H1 (cell line): Measurements from ENCODE around the gene RBM8A. TPM values are rescaled to one million over a fixed set of nuclear protein-coding genes. Genes with fewer than 3 reads are reported as not detected.

Experiments used
- CTCF ChIA-PET: fragments of 300-600 bp; sonication (Branson Sonifier 250); formaldehyde crosslinking; loops from one replicate; lab custom pipeline; 2021; ENCODE audit not compliant: partially characterized antibody; lab: Charles Lee
- POLR2A ChIA-PET: fragments of 300-600 bp; sonication (Branson Sonifier 250); formaldehyde crosslinking; loops from one replicate; lab custom pipeline; 2021; ENCODE audit warnings: inconsistent platforms; ENCODE audit not compliant: partially characterized antibody; lab: Charles Lee
- DNase-seq, 2 experiments: peaks; one replicate each; pipeline versions ENCODE4 v3.0.0 to v3.0.0-alpha.2; 2010 to 2022; ENCODE audit warnings: low spot score in 2 of 2, low read depth in 1 of 2, mixed read lengths in 1 of 2
- FAIRE-seq: peaks from 2 replicates; lab custom pipeline; 2011; peaks lifted over from hg19 to GRCh38; lab: Jason Lieb, UNC
- H2AFZ ChIP-seq: 2 replicates; pipeline ENCODE4 v1.8.1; 2012; ENCODE audit warnings: low read length, inconsistent platforms
- H2AK5ac ChIP-seq: 2 replicates; pipeline ENCODE4 v1.6.1; 2013; ENCODE audit warnings: low read depth, low read length
- H2BK120ac ChIP-seq: replicated peaks from 2 replicates; pipeline ENCODE3; 2013; ENCODE audit warnings: low read depth, low read length, inconsistent platforms
- H2BK12ac ChIP-seq: 2 replicates; pipeline ENCODE4 v1.6.1; 2013; ENCODE audit warnings: low read depth, low read length
- H2BK15ac ChIP-seq: 2 replicates; pipeline ENCODE4 v1.6.1; 2013; ENCODE audit warnings: low read length
- H2BK20ac ChIP-seq: 2 replicates; pipeline ENCODE4 v1.6.1; 2013; ENCODE audit warnings: low read length
- H2BK5ac ChIP-seq: 2 replicates; pipeline ENCODE4 v1.6.1; 2013; ENCODE audit warnings: low read depth, low read length
- H3K14ac ChIP-seq: 2 replicates; pipeline ENCODE4 v1.6.1; 2013; ENCODE audit warnings: inconsistent platforms; ENCODE audit not compliant: insufficient read length
- H3K18ac ChIP-seq: 2 replicates; pipeline ENCODE4 v1.6.1; 2013; ENCODE audit warnings: low read length; ENCODE audit errors: extremely low read depth
- H3K23ac ChIP-seq: 2 replicates; pipeline ENCODE4 v1.6.1; 2013; ENCODE audit warnings: inconsistent platforms; ENCODE audit not compliant: insufficient read length
- H3K23me2 ChIP-seq: 2 replicates; pipeline ENCODE4 v1.6.1; 2013; ENCODE audit warnings: low read depth, low read length
- H3K27ac ChIP-seq: 2 replicates; pipeline ENCODE4 v1.6.1; 2011; ENCODE audit warnings: low read depth, low read length, inconsistent platforms
- H3K27me3 ChIP-seq, 4 experiments: replicated peaks in 1 of 4; 1 replicate in 1 of 4; 2 replicates in 3 of 4; pipeline versions ENCODE4 v1.6.1 to v1.8.1; 2011 to 2013; ENCODE audit warnings: low read length in 3 of 4, mild to moderate bottlenecking in 3 of 4, inconsistent platforms in 2 of 4, mixed read lengths in 2 of 4, moderate library complexity in 1 of 4; ENCODE audit not compliant: control insufficient read depth in 3 of 4, insufficient read depth in 3 of 4; ENCODE audit errors: extremely low read depth in 1 of 4
- H3K36me3 ChIP-seq, 4 experiments: 2 replicates each; pipeline versions ENCODE4 v1.6.1 to v1.8.1; 2011 to 2013; ENCODE audit warnings: mild to moderate bottlenecking in 4 of 4, low read length in 3 of 4, moderate library complexity in 2 of 4, control low read depth in 1 of 4, inconsistent platforms in 1 of 4; ENCODE audit not compliant: insufficient read depth in 4 of 4, control insufficient read depth in 2 of 4
- H3K4ac ChIP-seq: replicated peaks from 2 replicates; pipeline ENCODE3; 2013; ENCODE audit warnings: low read length, low read depth, mixed read lengths, inconsistent platforms; ENCODE audit not compliant: insufficient read length
- H3K4me1 ChIP-seq, 4 experiments: replicated peaks in 1 of 4; 1 replicate in 1 of 4; 2 replicates in 3 of 4; pipeline versions ENCODE4 v1.6.1 to v1.8.1; 2011 to 2013; ENCODE audit warnings: low read length in 3 of 4, inconsistent platforms in 2 of 4, mixed read lengths in 1 of 4; ENCODE audit not compliant: insufficient read depth in 4 of 4, control insufficient read depth in 3 of 4
- H3K4me2 ChIP-seq, 2 experiments: 2 replicates each; pipeline versions ENCODE4 v1.6.1 to v1.8.1; 2011 to 2013; ENCODE audit warnings: low read depth in 2 of 2, low read length in 2 of 2, control low read depth in 1 of 2, inconsistent platforms in 1 of 2, mild to moderate bottlenecking in 1 of 2; ENCODE audit not compliant: insufficient read depth in 1 of 2
- H3K4me3 ChIP-seq, 4 experiments: fragments of 200-600, 300-600 bp in 1 of 4; sonication (generic), shearing (Covaris generic), sonication (Bioruptor Twin) in 1 of 4; 2 replicates each; pipeline versions ENCODE4 v1.5.1 to v1.8.1; 2011 to 2016; ENCODE audit warnings: low read length in 4 of 4, low read depth in 3 of 4, control low read depth in 2 of 4, inconsistent platforms in 2 of 4, mild to moderate bottlenecking in 2 of 4, mixed read lengths in 1 of 4, moderate library complexity in 1 of 4; ENCODE audit not compliant: insufficient read depth in 2 of 4; ENCODE audit errors: extremely low read depth in 1 of 4
- H3K56ac ChIP-seq: replicated peaks from 2 replicates; pipeline ENCODE3; 2013; ENCODE audit warnings: low read depth, mild to moderate bottlenecking, mixed read lengths, low read length, inconsistent platforms; ENCODE audit not compliant: insufficient read length
- H3K79me1 ChIP-seq: 2 replicates; pipeline ENCODE4 v1.6.1; 2013; ENCODE audit warnings: low read depth, low read length, control low read depth
- H3K79me2 ChIP-seq, 2 experiments: 2 replicates each; pipeline versions ENCODE4 v1.6.1 to v1.8.1; 2012 to 2013; ENCODE audit warnings: low read length in 2 of 2, mild to moderate bottlenecking in 2 of 2, inconsistent platforms in 1 of 2; ENCODE audit not compliant: insufficient read depth in 2 of 2, control insufficient read depth in 1 of 2
- H3K9ac ChIP-seq, 4 experiments: replicated peaks in 1 of 4; 1 replicate in 1 of 4; 2 replicates in 3 of 4; pipeline versions ENCODE4 v1.6.1 to v1.8.1; 2011 to 2013; ENCODE audit warnings: low read depth in 3 of 4, low read length in 3 of 4, control low read depth in 2 of 4, mild to moderate bottlenecking in 2 of 4, moderate library complexity in 2 of 4, inconsistent platforms in 1 of 4; ENCODE audit errors: extremely low read depth in 1 of 4
- H3K9me3 ChIP-seq, 2 experiments: 2 replicates each; pipeline versions ENCODE4 v1.6.1 to v1.8.1; 2012 to 2013; ENCODE audit warnings: mild to moderate bottlenecking in 2 of 2, moderate library complexity in 2 of 2, control low read depth in 1 of 2, inconsistent platforms in 1 of 2, low read depth in 1 of 2, low read length in 1 of 2, mixed read lengths in 1 of 2; ENCODE audit not compliant: insufficient read depth in 2 of 2
- H4K20me1 ChIP-seq, 2 experiments: replicated peaks in 1 of 2; 2 replicates each; pipeline versions ENCODE3 to v1.8.1; 2011 to 2013; ENCODE audit warnings: inconsistent platforms in 2 of 2, low read length in 2 of 2, mild to moderate bottlenecking in 1 of 2; ENCODE audit not compliant: insufficient read depth in 2 of 2, control insufficient read depth in 1 of 2
- H4K5ac ChIP-seq: 2 replicates; pipeline ENCODE4 v1.6.1; 2013; ENCODE audit warnings: low read length, low read depth, mixed read lengths, inconsistent platforms; ENCODE audit not compliant: insufficient read length
- H4K8ac ChIP-seq: 2 replicates; pipeline ENCODE4 v1.8.0; 2013; ENCODE audit warnings: mild to moderate bottlenecking, moderate library complexity, low read length, inconsistent platforms; ENCODE audit not compliant: insufficient read depth; ENCODE audit errors: extremely low read depth
- H4K91ac ChIP-seq: replicated peaks from 2 replicates; pipeline ENCODE3; 2013; ENCODE audit warnings: low read length, mixed read lengths, inconsistent platforms; ENCODE audit not compliant: insufficient read length
- SIN3A ChIP-seq, 2 experiments: IDR thresholded peaks in 1 of 2; conservative IDR thresholded peaks in 1 of 2; 2 replicates each; pipeline ENCODE4 v1.6.1; 2011 to 2012; ENCODE audit warnings: low read length in 2 of 2, improper control_type of control experiment in 1 of 2, low read depth in 1 of 2, mild to moderate bottlenecking in 1 of 2
- WGBS, 2 experiments: shearing (Covaris generic) in 1 of 2; methylation state at CpG; one replicate each; pipeline versions ENCODE4 v1.1.6 to v1.1.7; 2013 to 2015; ENCODE audit warnings: low lambda C conversion rate in 2 of 2, mixed read lengths in 2 of 2, inconsistent platforms in 1 of 2, low coverage in 1 of 2, missing lambda C conversion rate in 1 of 2; ENCODE audit not compliant: insufficient replicate concordance in 2 of 2, insufficient coverage in 1 of 2, insufficient read length in 1 of 2; ENCODE audit errors: extremely low coverage in 1 of 2, missing lambda C conversion rate in 1 of 2; 5-methylcytosine and 5-hydroxymethylcytosine counted together
- polyA plus RNA-seq, 7 experiments: library from polyadenylated mRNA; depleted of rRNA in 3 of 7; stranded (reverse) in 5 of 7; unstranded in 2 of 7; fragments of >200 nt in 5 of 7; fragments of 200-250 nt in 2 of 7; gene quantifications; 1 replicate in 5 of 7; 2 replicates in 1 of 7; 4 replicates in 1 of 7; pipeline versions ENCODE4 v1.2.1 to v1.2.3, GENCODE V29; 2011 to 2013; ENCODE audit warnings: missing spikeins in 2 of 7, mixed read lengths in 2 of 7
- total RNA-seq: library from RNA; stranded (reverse); fragmentation: NEBNext Ultra II Directional; extraction: Animal tissue kit (Norgen Biotek cat#: 25700); gene quantifications from 2 replicates; pipeline ENCODE4 v1.2.1, GENCODE V29; 2021

RBM8A gene
- total and polyA plus RNA-seq, 2 of the 8 experiments (the other 6 are each of a cell fraction or from before 2014, with no cell fraction given) = 125 to 216 TPM

DNA sequence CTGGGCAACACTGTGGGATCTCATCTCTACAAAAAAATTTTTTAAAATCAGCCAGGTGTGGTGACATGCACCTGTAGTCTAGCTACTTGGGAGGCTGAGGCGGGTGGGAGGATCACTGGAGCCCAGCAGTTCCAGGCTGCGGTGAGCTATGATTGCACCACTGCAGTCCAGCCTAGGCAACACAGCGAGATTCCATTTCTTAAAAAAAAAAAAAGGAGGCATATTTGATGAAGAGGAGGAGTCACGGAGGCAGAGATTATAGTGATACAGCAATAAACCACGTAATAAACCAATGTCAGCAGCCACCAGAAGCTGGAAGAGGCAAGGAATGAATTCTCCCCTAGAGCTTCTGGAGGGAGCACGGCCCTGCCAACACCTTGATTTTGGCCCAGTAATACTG, 26.6 kb upstream of the RBM8A start:
- no peak overlapping the region for H2AFZ ChIP-seq
- H3K4me3 ChIP-seq = no peak overlapping the region
- 78% methylated on average over 6 of the region's 6 CpGs; no CpG with 5 or more reads in 1 of the 2 experiments for whole genome bisulfite sequencing, 2 experiments
- CTCF ChIA-PET = interaction anchor here (1.0 to 1.5 kb wide), 2 partner anchors 17 to 108 kb away, joined by 3 to 4 read pairs; partner anchors contain the start of gene NUDT17
- no peak for DNase-seq
- FAIRE-seq = no peak
- H3K23ac ChIP-seq = no peak overlapping the region
- no peak overlapping the region for H2BK15ac ChIP-seq
- H3K18ac ChIP-seq = no peak overlapping the region
- no peak overlapping the region for H2BK20ac ChIP-seq
- H2AK5ac ChIP-seq = no peak overlapping the region
- H3K4ac ChIP-seq = no peak overlapping the region
- H2BK12ac ChIP-seq = no peak overlapping the region
- H3K9ac ChIP-seq = no peak overlapping the region
- H4K20me1 ChIP-seq = no peaks in the 10 kb centered on the region
- no peaks in the 10 kb centered on the region for H3K79me2 ChIP-seq
- H3K27me3 ChIP-seq = peaks cover 0 to 34% (median 20%) of the 10 kb centered on the region in 4 experiments; a peak in 6 of 7 replicates
- no peaks in the 10 kb centered on the region for H3K79me1 ChIP-seq
- no peak overlapping the region for H3K4me2 ChIP-seq
- peaks cover 0 to 5% (median 0%) of the 10 kb centered on the region in 4 experiments; a peak in 2 of 7 replicates for H3K4me1 ChIP-seq
- H4K8ac ChIP-seq = no peak overlapping the region
- no peak overlapping the region for H3K27ac ChIP-seq
- H4K5ac ChIP-seq = no peak overlapping the region
- no peak overlapping the region for H3K14ac ChIP-seq
- H2BK120ac ChIP-seq = no peak overlapping the region
- POLR2A ChIA-PET = no interaction called here
- H3K36me3 ChIP-seq = no peaks in the 10 kb centered on the region
- H3K9me3 ChIP-seq = no peaks in the 10 kb centered on the region
- peaks cover 3% of the 10 kb centered on the region for H3K23me2 ChIP-seq
- no peak overlapping the region for H3K56ac ChIP-seq
- H4K91ac ChIP-seq = no peak overlapping the region
- H2BK5ac ChIP-seq = no peak overlapping the region
- no peak for TF ChIP-seq SIN3A (conservative IDR thresholded peaks at IDR 0.05 in 1 of 2, IDR thresholded peaks at IDR 0.05 in 1 of 2; ENCODE audit: low read depth in 1 of 2, low read length in 2 of 2)
